Muscle layer of duodenum (tissue), 2 donors: ENCODE measurements around the gene KIAA0513.

ENCODE experiments used
- H3K27ac ChIP-seq: one replicate; pipeline ENCODE4 v1.7.0; 2013; ENCODE audit warnings: mild to moderate bottlenecking, low read length
- H3K27me3 ChIP-seq: one replicate; pipeline ENCODE4 v1.7.0; 2013; ENCODE audit warnings: low read depth, mild to moderate bottlenecking, control low read depth, low read length
- H3K36me3 ChIP-seq, 2 donors: one replicate each; pipeline ENCODE4 v1.7.0; 2013; ENCODE audit warnings: low read length in 2 of 2, control low read depth in 1 of 2, mild to moderate bottlenecking in 1 of 2; ENCODE audit not compliant: insufficient read depth in 2 of 2, control insufficient read depth in 1 of 2
- H3K4me1 ChIP-seq, 2 donors: one replicate each; pipeline ENCODE4 v1.7.0; 2013; ENCODE audit warnings: low read length in 2 of 2, mild to moderate bottlenecking in 2 of 2, control low read depth in 1 of 2, moderate library complexity in 1 of 2; ENCODE audit not compliant: insufficient read depth in 2 of 2, control insufficient read depth in 1 of 2
- H3K4me3 ChIP-seq, 2 donors: one replicate each; pipeline ENCODE4 v1.7.0; 2013; ENCODE audit warnings: low read length in 2 of 2, low read depth in 1 of 2, mild to moderate bottlenecking in 1 of 2
- H3K9me3 ChIP-seq, 2 donors: one replicate each; pipeline ENCODE4 v1.7.0; 2013; ENCODE audit warnings: low read length in 2 of 2, control low read depth in 1 of 2, mild to moderate bottlenecking in 1 of 2; ENCODE audit not compliant: control insufficient read depth in 1 of 2
- donor health status: healthy.

KIAA0513 gene

GRCh38 chr16:85094176-85094805, 66.7 kb downstream of the KIAA0513 start:
- peaks cover 6 to 18% of the 10 kb centered on the region in 2 donors for H3K4me1 ChIP-seq
- H3K27me3 ChIP-seq: no peaks in the 10 kb centered on the region
- H3K4me3 ChIP-seq: no peak overlapping the region
- H3K36me3 ChIP-seq: peaks cover 0 to under 1% of the 10 kb centered on the region in 2 donors
- no peak overlapping the region for H3K27ac ChIP-seq
- H3K9me3 ChIP-seq: no peaks in the 10 kb centered on the region

DNA sequence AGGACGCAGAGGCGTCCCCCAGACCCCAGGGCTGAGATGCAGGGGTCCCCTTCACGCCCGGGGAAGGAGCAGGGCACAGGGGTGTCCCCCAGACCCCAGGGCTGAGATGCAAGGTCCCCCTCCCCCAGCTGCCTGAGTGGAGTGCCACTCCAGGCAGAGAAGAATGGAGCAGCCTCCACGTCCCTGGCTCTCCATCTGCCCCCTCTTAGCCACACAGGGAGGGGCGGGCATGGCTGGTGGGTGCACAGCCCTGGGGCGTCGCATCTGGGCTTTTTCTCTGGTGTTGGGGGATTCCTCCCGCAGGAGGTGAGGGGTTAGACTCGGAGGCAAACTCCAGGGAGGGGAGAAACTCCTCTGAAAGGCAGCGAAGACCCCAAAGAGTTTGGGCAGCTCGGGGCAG, 67.2 kb downstream of the KIAA0513 start:
- H3K4me3 ChIP-seq: no peak overlapping the region
- H3K9me3 ChIP-seq: no peaks in the 10 kb centered on the region
- no peak overlapping the region for H3K27ac ChIP-seq
- H3K36me3 ChIP-seq: no peaks in the 10 kb centered on the region
- H3K4me1 ChIP-seq: peaks cover 6 to 13% of the 10 kb centered on the region in 2 donors
- H3K27me3 ChIP-seq: no peaks in the 10 kb centered on the region

DNA sequence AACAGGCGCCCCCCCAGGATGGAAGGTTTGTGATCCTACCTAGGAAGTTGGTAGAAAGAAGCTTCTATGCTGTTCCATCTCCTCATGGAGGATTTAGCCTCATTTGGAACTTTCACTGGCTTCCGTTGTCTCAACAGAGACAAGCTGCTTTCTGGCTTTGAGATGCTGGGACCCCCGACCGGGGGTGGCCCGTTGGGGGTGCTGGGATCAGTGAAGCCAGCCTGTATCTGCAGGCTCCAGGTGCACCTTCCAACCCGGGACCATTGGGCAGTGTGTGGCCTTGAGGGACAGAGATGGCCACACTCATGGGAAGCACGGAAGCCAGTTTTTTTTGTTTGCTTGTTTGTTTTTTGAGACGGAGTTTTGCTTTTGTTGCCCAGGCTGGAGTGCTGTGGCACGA, 69.3 kb downstream of the KIAA0513 start:
- Histone ChIP-seq H3K27ac (no peak overlapping the region), H3K27me3 (no peaks in the 10 kb centered on the region), H3K4me3 (no peak overlapping the region), H3K9me3 (no peaks in the 10 kb centered on the region), H3K36me3 (no peaks in the 10 kb centered on the region), H3K4me1 (no peaks in the 10 kb centered on the region)

- no peaks in the 10 kb centered on the region for H3K27me3 ChIP-seq
- no peaks in the 10 kb centered on the region for H3K9me3 ChIP-seq
- H3K4me3 ChIP-seq: no peak overlapping the region
- H3K36me3 ChIP-seq: no peaks in the 10 kb centered on the region
- H3K4me1 ChIP-seq: no peaks in the 10 kb centered on the region
- H3K27ac ChIP-seq: no peak overlapping the region
Observed at GRCh38 chr16:85098565-85098964, 71.0 kb downstream of the KIAA0513 start.

DNA sequence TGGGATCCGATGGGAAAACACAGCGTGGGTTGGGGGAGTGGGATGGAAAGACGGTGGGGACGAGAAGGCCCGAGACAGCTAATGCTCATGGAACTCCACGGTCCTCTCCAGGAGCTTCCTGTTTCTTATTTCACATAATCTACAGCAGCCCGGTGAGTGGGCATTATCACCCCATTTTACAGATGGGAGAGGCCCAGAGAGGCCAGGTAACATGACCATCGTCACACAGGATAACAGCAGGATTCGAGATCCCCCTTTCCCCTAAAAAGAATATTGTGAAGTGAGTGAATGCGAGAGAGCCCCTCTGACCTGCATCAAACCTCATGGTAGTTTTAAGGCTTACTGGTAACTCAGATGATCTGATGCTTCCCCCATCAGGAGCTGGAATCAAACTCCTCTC, 72.7 kb downstream of the KIAA0513 start:
- H3K9me3 ChIP-seq: no peaks in the 10 kb centered on the region
- H3K27me3 ChIP-seq: no peaks in the 10 kb centered on the region
- H3K4me1 ChIP-seq: no peaks in the 10 kb centered on the region
- no peak overlapping the region for H3K4me3 ChIP-seq
- no peak overlapping the region for H3K27ac ChIP-seq
- no peaks in the 10 kb centered on the region for H3K36me3 ChIP-seq

- no peak overlapping the region for H3K4me3 ChIP-seq
- no peaks in the 10 kb centered on the region for H3K27me3 ChIP-seq
- no peak overlapping the region for H3K27ac ChIP-seq
- no peaks in the 10 kb centered on the region for H3K36me3 ChIP-seq
- H3K9me3 ChIP-seq: no peaks in the 10 kb centered on the region
- no peaks in the 10 kb centered on the region for H3K4me1 ChIP-seq
Observed at GRCh38 chr16:85101956-85102630, 74.5 kb downstream of the KIAA0513 start.

GRCh38 chr16:85103114-85104079, 75.8 kb downstream of the KIAA0513 start:
- no peak overlapping the region for H3K4me3 ChIP-seq
- H3K27ac ChIP-seq: no peak overlapping the region
- no peaks in the 10 kb centered on the region for H3K9me3 ChIP-seq
- no peaks in the 10 kb centered on the region for H3K36me3 ChIP-seq
- H3K27me3 ChIP-seq: no peaks in the 10 kb centered on the region
- H3K4me1 ChIP-seq: no peaks in the 10 kb centered on the region

- Histone ChIP-seq H3K9me3 (no peaks in the 10 kb centered on the region), H3K27ac (no peak overlapping the region), H3K27me3 (no peaks in the 10 kb centered on the region), H3K36me3 (no peaks in the 10 kb centered on the region), H3K4me3 (no peak overlapping the region), H3K4me1 (no peaks in the 10 kb centered on the region)
Observed at GRCh38 chr16:85104147-85104546, 76.6 kb downstream of the KIAA0513 start.

DNA sequence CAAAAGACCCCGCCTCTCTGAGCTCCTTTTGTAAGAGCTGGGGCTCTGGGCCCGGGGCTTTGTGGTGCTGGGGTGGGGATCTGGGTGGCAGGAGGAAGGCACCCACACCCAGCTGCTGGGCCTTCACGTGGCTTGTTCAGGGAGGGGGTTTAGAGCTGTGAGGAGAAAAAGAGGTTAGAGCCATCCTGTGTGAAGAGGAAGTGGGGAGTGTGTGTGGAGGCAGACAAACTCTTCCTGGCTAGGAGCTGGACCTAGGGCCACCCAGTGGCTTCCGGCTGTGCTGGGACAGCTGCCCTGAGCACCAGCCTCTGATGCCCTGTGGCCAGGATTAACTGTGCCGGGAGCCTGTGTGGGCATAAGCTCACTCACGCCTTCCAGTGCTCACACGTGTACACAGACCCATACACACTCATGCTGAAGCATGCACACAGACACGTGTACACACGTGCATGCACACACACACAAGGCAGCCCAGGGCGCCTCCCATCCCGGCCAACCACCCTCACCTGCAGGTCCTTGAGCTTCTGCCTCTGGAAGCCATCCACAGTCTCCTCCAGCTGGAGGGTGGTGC, 77.3 kb downstream of the KIAA0513 start:
- Histone ChIP-seq H3K27ac (no peak overlapping the region), H3K4me3 (no peak overlapping the region), H3K9me3 (no peaks in the 10 kb centered on the region), H3K36me3 (no peaks in the 10 kb centered on the region), H3K27me3 (no peaks in the 10 kb centered on the region), H3K4me1 (no peaks in the 10 kb centered on the region)

DNA sequence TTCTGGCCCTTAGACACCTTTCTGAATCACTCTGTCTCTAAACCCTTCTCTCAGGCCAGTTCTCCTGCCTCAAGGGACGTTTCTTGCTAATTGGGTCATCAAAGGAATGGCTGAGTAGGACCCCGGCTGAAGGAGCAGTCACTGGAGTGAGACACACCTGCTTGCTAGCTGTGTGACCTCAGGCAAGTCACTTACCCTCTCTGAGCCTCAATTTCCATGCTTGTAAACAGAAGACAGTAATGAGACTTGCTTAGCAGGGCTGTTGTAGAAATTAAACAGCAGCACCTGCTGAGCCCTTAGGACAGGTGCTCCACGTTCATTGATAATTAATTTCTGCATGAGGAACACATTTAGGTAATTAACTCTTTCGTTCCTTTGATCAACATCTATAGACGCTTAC, 77.9 kb downstream of the KIAA0513 start:
- H3K4me3 ChIP-seq: no peak overlapping the region
- H3K36me3 ChIP-seq: no peaks in the 10 kb centered on the region
- H3K9me3 ChIP-seq: no peaks in the 10 kb centered on the region
- H3K27ac ChIP-seq: no peak overlapping the region
- no peaks in the 10 kb centered on the region for H3K4me1 ChIP-seq
- H3K27me3 ChIP-seq: no peaks in the 10 kb centered on the region

- no peak overlapping the region for H3K4me3 ChIP-seq
- no peaks in the 10 kb centered on the region for H3K36me3 ChIP-seq
- H3K27ac ChIP-seq: no peak overlapping the region
- H3K27me3 ChIP-seq: no peaks in the 10 kb centered on the region
- H3K9me3 ChIP-seq: no peaks in the 10 kb centered on the region
- no peaks in the 10 kb centered on the region for H3K4me1 ChIP-seq
Observed at GRCh38 chr16:85107083-85107482, 79.5 kb downstream of the KIAA0513 start.
